ENCODE results near the gene ETS1.

GRCh38 chr11:128550261-128550821 lies 37.0 kb downstream of the ETS1 start:
- TF ChIP-seq CTCF (IDR thresholded peaks at IDR 0.05), result no peak
- TF ChIP-seq POLR2A (IDR thresholded peaks at IDR 0.05), result no peak
